Adrenal gland (tissue), 12 donors: ENCODE data around the gene TOGARAM2. TPM values are rescaled to one million over a fixed set of nuclear protein-coding genes. Genes with fewer than 3 reads are reported as not detected.

Source experiments
- DNase-seq, 7 donors: peaks; one replicate each; pipeline ENCODE4 v3.0.0-alpha.2; 2019 to 2020
- H3K27ac ChIP-seq, 5 donors: fragments of 200-600 bp; sonication (generic) in 4 of 5; 1 replicate in 3 of 5; 2 replicates in 2 of 5; pipeline versions ENCODE4 v1.5.1 to v1.8.0; 2016 to 2020; ENCODE audit warnings: mild to moderate bottlenecking in 1 of 5
- H3K27me3 ChIP-seq: fragments of 200-600 bp; 2 replicates; pipeline ENCODE4 v1.8.0; 2021
- H3K36me3 ChIP-seq, 2 donors: fragments of 200-600 bp; replicated peaks in 1 of 2; 1 replicate in 1 of 2; 2 replicates in 1 of 2; pipeline versions ENCODE4 v1.5.1 to v1.8.0; 2018 to 2022
- H3K4me1 ChIP-seq, 2 donors: fragments of 200-600 bp; replicated peaks in 1 of 2; 1 replicate in 1 of 2; 2 replicates in 1 of 2; pipeline versions ENCODE4 v1.5.1 to v1.8.0; 2018 to 2021
- H3K4me3 ChIP-seq, 4 donors: fragments of 200-600 bp; sonication (generic) in 3 of 4; one replicate each; pipeline ENCODE4 v1.5.1; 2016 to 2018
- H3K9me3 ChIP-seq, 3 donors: fragments of 200-600 bp; sonication (generic) in 1 of 3; replicated peaks in 1 of 3; 1 replicate in 2 of 3; 2 replicates in 1 of 3; pipeline versions ENCODE4 v1.5.1 to v1.8.0; 2016 to 2021
- CTCF ChIP-seq, 6 experiments: fragments of 450-650 bp in 4 of 6; fragments of 200-600 bp in 2 of 6; sonication (generic) in 1 of 6; IDR thresholded peaks; 1 replicate in 5 of 6; 2 replicates in 1 of 6; pipeline versions ENCODE4 v1.5.1 to v1.8.0; 2016 to 2021; ENCODE audit warnings: antibody characterized with exemption in 6 of 6, mild to moderate bottlenecking in 2 of 6, moderate library complexity in 1 of 6
- POLR2A ChIP-seq, 2 donors: fragments of 450-650 bp; IDR thresholded peaks; one replicate each; pipeline ENCODE4 v1.6.1; 2017; ENCODE audit warnings: antibody characterized with exemption in 2 of 2, mild to moderate bottlenecking in 2 of 2, moderate library complexity in 1 of 2
- WGBS, 4 donors: extraction: QIAGEN DNeasy Blood & Tissue Kit in 2 of 4; methylation state at CpG; one replicate each; pipeline versions ENCODE4 v1.1.5 to v1.1.7; 2013 to 2017; 5-methylcytosine and 5-hydroxymethylcytosine counted together
- intact Hi-C, 2 donors: fragments of 100-400 bp; cut with DNase I; formaldehyde crosslinking; loops; one replicate each; pipeline versions ENCODE4 v1.14.1 to v1.15.0; 2022 to 2023
- polyA plus RNA-seq, 3 donors: library from polyadenylated mRNA; stranded (reverse); fragments of 200-250 nt in 2 of 3; fragments of 350-450 nt in 1 of 3; fragmentation: Illumina TruSeq in 1 of 3; extraction: RNeasy Lipid Tissue Mini Kit (QIAGEN cat#74804) in 1 of 3; gene quantifications; one replicate each; pipeline ENCODE4 v1.2.3, GENCODE V29; 2013 to 2014
- total RNA-seq, 9 donors: library from RNA; depleted of rRNA in 4 of 9; stranded (reverse); fragments of >200 nt in 4 of 9; fragments of 120-200 nt in 1 of 9; fragmentation: NEBNext Ultra II Directional in 1 of 9; extraction: Animal tissue kit (Norgen Biotek cat#: 25700) in 1 of 9; gene quantifications; one replicate each; pipeline versions ENCODE4 v1.1.0 to v1.2.4, GENCODE V29; 2013 to 2023
- donor health status: healthy with polysubstance abuse.
- donor health status: Bipolar disorder and iron deficiency.
- donor health status: DM: yes; HTN: yes; CAD: no.
- donor health status: DM: no; HTN: no; CAD: no.
- donor health status: DM: no; HTN: no; CAD: no.
- donor health status: DM: yes; HTN: yes; CAD: no.

The TOGARAM2 gene
- total and polyA plus RNA-seq, 12 donors: under 0.01 to 26.4 (median 1.1) TPM

- no peaks in the 10 kb centered on the region for H3K36me3 ChIP-seq
- no peak for TF ChIP-seq POLR2A (IDR thresholded peaks at IDR 0.05)
- no peak for TF ChIP-seq CTCF (IDR thresholded peaks at IDR 0.05)
- H3K27ac ChIP-seq: no peak overlapping the region
- no peaks in the 10 kb centered on the region for H3K9me3 ChIP-seq
- whole genome bisulfite sequencing, 4 donors: 70 to 80% (median 78%) methylated on average over 4 to 7 of the region's 7 CpGs
- H3K27me3 ChIP-seq: no peaks in the 10 kb centered on the region
- no peak overlapping the region for H3K4me3 ChIP-seq
- intact Hi-C loops: no loop called here
- DNase-seq: peak in 6 of 7 donors; percentile 31 to 73 (median 52)
- no peaks in the 10 kb centered on the region for H3K4me1 ChIP-seq
Measured at GRCh38 chr2:29000481-29000880, 19.4 kb downstream of the TOGARAM2 start.

GRCh38 chr2:29000956-29001355 lies 19.9 kb downstream of the TOGARAM2 start:
- Histone ChIP-seq H3K27ac (no peak overlapping the region), H3K36me3 (no peaks in the 10 kb centered on the region), H3K4me1 (no peaks in the 10 kb centered on the region), H3K4me3 (no peak overlapping the region), H3K9me3 (no peaks in the 10 kb centered on the region), H3K27me3 (no peaks in the 10 kb centered on the region)
- no peak for DNase-seq
- intact Hi-C loops: no loop called here
- WGBS, 4 donors: 85 to 93% (median 88%) methylated on average over 5 of the region's 5 CpGs
- no peak for TF ChIP-seq POLR2A (IDR thresholded peaks at IDR 0.05)
- TF ChIP-seq CTCF (IDR thresholded peaks at IDR 0.05): no peak

GRCh38 chr2:29001806-29002205 lies 20.7 kb downstream of the TOGARAM2 start:
- Histone ChIP-seq H3K27me3 (no peaks in the 10 kb centered on the region), H3K36me3 (no peaks in the 10 kb centered on the region), H3K9me3 (no peaks in the 10 kb centered on the region), H3K27ac (no peak overlapping the region), H3K4me1 (peaks cover 0 to 5% of the 10 kb centered on the region in 2 donors), H3K4me3 (no peak overlapping the region)
- TF ChIP-seq CTCF (IDR thresholded peaks at IDR 0.05) (no peak), POLR2A (IDR thresholded peaks at IDR 0.05) (no peak)
- 92 to 95% (median 94%) methylated on average over 4 of the region's 4 CpGs for whole genome bisulfite sequencing, 4 donors
- no peak for DNase-seq
- intact Hi-C loops: no loop called here

GRCh38 chr2:29004755-29005154 lies 23.7 kb downstream of the TOGARAM2 start:
- Histone ChIP-seq H3K27me3 (no peaks in the 10 kb centered on the region), H3K27ac (no peak overlapping the region), H3K36me3 (no peaks in the 10 kb centered on the region), H3K4me3 (no peak overlapping the region), H3K9me3 (no peaks in the 10 kb centered on the region), H3K4me1 (peaks cover 0 to 7% of the 10 kb centered on the region in 2 donors)
- DNase-seq: no peak
- no peak for TF ChIP-seq POLR2A (IDR thresholded peaks at IDR 0.05)
- no peak for TF ChIP-seq CTCF (IDR thresholded peaks at IDR 0.05)
- intact Hi-C loops: no loop called here
- 0 to 76% (median 5%) methylated on average over 1 of the region's 1 CpG for WGBS, 4 donors
